DMS53 treated with DMSO at 0.1 percent for 48 hours (cell line): ENCODE measurements around the gene MC3R.

Source experiments
- DNase-seq: peaks from one replicate; lab custom pipeline; 2025; ENCODE audit not compliant: unreplicated experiment; lab: John Stamatoyannopoulos, UW

The MC3R gene

GRCh38 chr20:56249244-56249955 is 868 bp downstream of the MC3R start:
- peak; percentile 6 for DNase-seq

- no peak for DNase-seq
These were observed 1.4 kb downstream of the MC3R start for GRCh38 chr20:56249956-56250355.

GRCh38 chr20:56257604-56258003 is 9.1 kb downstream of the MC3R start:
- DNase-seq = no peak

GRCh38 chr20:56259948-56260347 is 11.4 kb downstream of the MC3R start:
- no peak for DNase-seq

GRCh38 chr20:56268536-56268935 is 20.0 kb downstream of the MC3R start:
- no peak for DNase-seq

- DNase-seq = no peak
These were observed 23.4 kb downstream of the MC3R start for GRCh38 chr20:56271974-56272373.

- no peak for DNase-seq
These were observed 25.0 kb downstream of the MC3R start for GRCh38 chr20:56273491-56273890.

GRCh38 chr20:56274156-56274555 is 25.6 kb downstream of the MC3R start:
- DNase-seq = no peak

GRCh38 chr20:56278196-56278595 is 29.7 kb downstream of the MC3R start:
- no peak for DNase-seq

- no peak for DNase-seq
These were observed 37.0 kb downstream of the MC3R start for GRCh38 chr20:56285496-56285895.

- no peak for DNase-seq
These were observed 41.1 kb downstream of the MC3R start for GRCh38 chr20:56289652-56290051.

GRCh38 chr20:56299362-56299761 is 50.8 kb downstream of the MC3R start:
- no peak for DNase-seq
